Measurements from ENCODE around the gene SLX4IP. TPM values are rescaled to one million over a fixed set of nuclear protein-coding genes. Genes with fewer than 3 reads are reported as not detected.

SLX4IP gene
- polyA plus RNA-seq, 2 of the 4 experiments (the other 2 are of a cell fraction), result 3.4 to 7.5 TPM

GRCh38 chr20:10478205-10478604 is 43.1 kb downstream of the SLX4IP start:
- CTCF ChIA-PET, result interaction anchor here (0.7 to 2.4 kb wide), 8 partner anchors 9 to 1066 kb away, joined by 3 to 6 read pairs (median 3); no protein-coding TSS in a partner anchor
- Histone ChIP-seq H3K4me3 (no peak overlapping the region), H3K4me2 (no peak overlapping the region), H3K27ac (no peak overlapping the region), H3K9me3 (no peaks in the 10 kb centered on the region), H3K4me1 (peaks cover 14% of the 10 kb centered on the region)
- WGBS (ENCODE audit: missing lambda C conversion rate), result 87% methylated on average over 1 of the region's 1 CpG
- ATAC-seq (no peak), FAIRE-seq (no peak), DNase-seq (ENCODE audit: low read depth in 1 of 2, low spot score in 1 of 2) (no peak)
- TF ChIP-seq E2F6 (IDR thresholded peaks at IDR 0.05; ENCODE audit: borderline replicate concordance, low read depth) (no peak), MYC (IDR thresholded peaks at IDR 0.05; ENCODE audit: borderline replicate concordance, low read length) (no peak), ZNF302 (CRISPR knock-in tag; IDR thresholded peaks at IDR 0.05) (no peak), HOXA7 (CRISPR knock-in tag; IDR thresholded peaks at IDR 0.05) (no peak), MAX (IDR thresholded peaks at IDR 0.05) (no peak)
- POLR2A ChIA-PET, result no interaction called here

GRCh38 chr20:10478930-10479329 is 43.8 kb downstream of the SLX4IP start:
- ChIA-PET CTCF (interaction anchor here (0.7 to 2.4 kb wide), 4 partner anchors 35 to 1065 kb away, joined by 3 to 6 read pairs (median 4); no protein-coding TSS in a partner anchor), POLR2A (no interaction called here)
- no peaks in the 10 kb centered on the region for H3K9me3 ChIP-seq
- peak in 1 of 2 experiments; percentile 42 for DNase-seq (ENCODE audit: low read depth in 1 of 2, low spot score in 1 of 2)
- ATAC-seq, result peak; percentile 56 to 71; a peak in 3 of 6 replicates
- H3K27ac ChIP-seq, result no peak overlapping the region
- TF ChIP-seq PHF8 (IDR thresholded peaks at IDR 0.05; ENCODE audit: borderline replicate concordance, low read depth) (no peak), ELK1 (IDR thresholded peaks at IDR 0.05; ENCODE audit: low read depth, low read length) (no peak), GATA3 (IDR thresholded peaks at IDR 0.05; ENCODE audit: borderline replicate concordance) (no peak), MAFK (IDR thresholded peaks at IDR 0.05; ENCODE audit: partially characterized antibody) (no peak), RNF2 (IDR thresholded peaks at IDR 0.05; ENCODE audit: borderline replicate concordance, low read depth) (no peak), MAZ (IDR thresholded peaks at IDR 0.05; ENCODE audit: borderline replicate concordance, low read depth, low read length) (no peak), JUNB (IDR thresholded peaks at IDR 0.05) (no peak), NPAS2 (CRISPR knock-in tag; IDR thresholded peaks at IDR 0.05; ENCODE audit: borderline replicate concordance) (no peak)
- peaks cover 11% of the 10 kb centered on the region for H3K4me1 ChIP-seq
- no peak overlapping the region for H3K4me3 ChIP-seq
- H3K4me2 ChIP-seq, result no peak overlapping the region
- WGBS (ENCODE audit: missing lambda C conversion rate), result 77% methylated on average over 4 of the region's 4 CpGs
- FAIRE-seq, result no peak

GRCh38 chr20:10481676-10482075 is 46.6 kb downstream of the SLX4IP start:
- no peak for ATAC-seq
- no peak for DNase-seq (ENCODE audit: low read depth in 1 of 2, low spot score in 1 of 2)
- H3K4me2 ChIP-seq, result no peak overlapping the region
- ChIA-PET POLR2A (no interaction called here), CTCF (interaction anchor here (0.8 to 2.4 kb wide), 5 partner anchors 23 to 1062 kb away, joined by 3 to 11 read pairs (median 5); no protein-coding TSS in a partner anchor)
- 92% methylated on average over 5 of the region's 5 CpGs for WGBS (ENCODE audit: missing lambda C conversion rate)
- no peaks in the 10 kb centered on the region for H3K9me3 ChIP-seq
- no peak overlapping the region for H3K27ac ChIP-seq
- TF ChIP-seq JUN (IDR thresholded peaks at IDR 0.05) (no peak), POLR2A (IDR thresholded peaks at IDR 0.05; ENCODE audit: low read length) (no peak), NR3C1 (IDR thresholded peaks at IDR 0.05) (no peak), JUNB (IDR thresholded peaks at IDR 0.05) (no peak), CHD2 (IDR thresholded peaks at IDR 0.05; ENCODE audit: low read length, partially characterized antibody) (no peak), PHF8 (IDR thresholded peaks at IDR 0.05; ENCODE audit: borderline replicate concordance, low read depth) (no peak)
- peaks cover 1% of the 10 kb centered on the region; the same call in 2 of the 3 replicates for H3K4me1 ChIP-seq
- FAIRE-seq, result peak; percentile 23
- H3K4me3 ChIP-seq, result no peak overlapping the region

GRCh38 chr20:10483691-10484090 is 48.6 kb downstream of the SLX4IP start:
- no peak overlapping the region for H3K27ac ChIP-seq
- TF ChIP-seq GATA3 (IDR thresholded peaks at IDR 0.05; ENCODE audit: borderline replicate concordance) (no peak), ATOH8 (CRISPR knock-in tag; IDR thresholded peaks at IDR 0.05; ENCODE audit: low read depth) (no peak), MAZ (IDR thresholded peaks at IDR 0.05; ENCODE audit: borderline replicate concordance, low read depth, low read length) (no peak), EHMT2 (IDR thresholded peaks at IDR 0.05; ENCODE audit: low read depth) (no peak), POLR2AphosphoS2 (conservative IDR thresholded peaks at IDR 0.05; ENCODE audit: low read length) (no peak), HDAC2 (IDR thresholded peaks at IDR 0.05) (no peak), ESRRA (IDR thresholded peaks at IDR 0.05; ENCODE audit: borderline replicate concordance, low read length) (no peak), ZNF302 (CRISPR knock-in tag; IDR thresholded peaks at IDR 0.05) (no peak), HEYL (CRISPR knock-in tag; IDR thresholded peaks at IDR 0.05) (no peak), JUN (IDR thresholded peaks at IDR 0.05) (no peak)
- ChIA-PET POLR2A (no interaction called here), CTCF (no interaction called here)
- FAIRE-seq (peak; percentile 86), DNase-seq (ENCODE audit: low read depth in 1 of 2, low spot score in 1 of 2) (no peak), ATAC-seq (no peak)
- H3K9me3 ChIP-seq, result no peaks in the 10 kb centered on the region
- H3K4me3 ChIP-seq, result no peak overlapping the region
- 91% methylated on average over 2 of the region's 2 CpGs for WGBS (ENCODE audit: missing lambda C conversion rate)
- H3K4me2 ChIP-seq, result no peak overlapping the region
- peaks cover 11% of the 10 kb centered on the region; the same call in 1 of the 3 replicates for H3K4me1 ChIP-seq
